NCI-H2081 (cell line): ENCODE measurements around the gene ELOVL6.

ENCODE experiments used
- DNase-seq, 2 experiments: peaks; one replicate each; lab custom pipeline; 2025; lab: John Stamatoyannopoulos, UW

The ELOVL6 gene

DNA sequence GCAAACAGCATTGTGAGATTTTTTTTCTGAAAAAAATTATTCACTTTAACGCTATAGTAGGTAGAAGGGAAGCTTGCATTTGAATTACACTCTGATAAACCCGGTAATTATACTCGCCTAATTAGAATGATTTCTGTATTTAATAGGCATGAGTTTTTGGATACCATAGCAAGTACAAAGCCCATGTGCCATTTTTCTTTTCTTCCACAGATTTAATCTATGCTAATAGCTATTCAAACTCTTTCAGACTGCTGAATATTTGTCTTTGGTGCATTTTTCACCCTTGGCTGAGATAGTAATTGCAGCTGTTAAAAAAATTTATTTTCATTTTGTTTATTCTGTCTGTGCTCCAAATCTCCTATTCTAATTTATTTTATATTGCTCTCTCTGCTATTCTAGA lies 172.7 kb downstream of the ELOVL6 start:
- DNase-seq = peak in 1 of 2 experiments; percentile 16

DNA sequence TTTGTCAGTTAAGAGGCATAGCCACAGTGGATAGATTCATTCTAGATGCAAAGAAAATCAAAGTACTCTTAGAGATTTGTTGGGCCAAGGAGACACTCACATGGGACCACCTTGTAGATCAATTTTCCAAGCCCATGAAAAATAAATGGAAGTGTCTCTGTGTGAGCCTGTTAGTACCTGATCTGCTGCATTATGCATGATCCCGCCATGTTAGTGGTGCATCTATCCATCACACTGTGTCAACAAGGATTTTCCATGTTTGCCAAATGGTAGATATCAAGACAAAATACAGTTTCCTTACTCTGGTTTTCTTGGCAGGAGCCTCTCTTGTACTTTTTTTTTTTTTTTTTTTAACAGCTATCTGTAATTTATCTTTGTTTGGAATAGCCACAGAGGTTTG lies 173.4 kb downstream of the ELOVL6 start:
- peak in 1 of 2 experiments; percentile 2 for DNase-seq

DNA sequence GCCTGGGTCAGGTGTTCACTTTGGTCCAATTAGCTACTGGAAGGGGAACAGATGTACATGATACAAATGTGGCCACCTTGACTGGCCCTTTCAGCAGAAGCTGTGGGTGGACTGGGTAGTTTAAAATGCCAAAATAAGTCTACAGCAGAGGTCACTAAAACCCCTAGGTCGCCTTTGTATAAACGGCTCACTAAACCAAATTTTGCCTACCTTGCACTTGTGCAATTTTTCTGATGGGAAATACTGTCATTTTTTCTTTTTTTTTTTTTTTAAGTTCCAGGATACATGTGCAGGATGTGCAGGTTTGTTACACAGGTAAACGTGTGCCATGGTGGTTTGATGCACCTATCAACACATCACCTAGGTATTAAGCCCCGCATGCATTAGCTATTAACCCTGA lies 176.0 kb downstream of the ELOVL6 start:
- no peak for DNase-seq

DNA sequence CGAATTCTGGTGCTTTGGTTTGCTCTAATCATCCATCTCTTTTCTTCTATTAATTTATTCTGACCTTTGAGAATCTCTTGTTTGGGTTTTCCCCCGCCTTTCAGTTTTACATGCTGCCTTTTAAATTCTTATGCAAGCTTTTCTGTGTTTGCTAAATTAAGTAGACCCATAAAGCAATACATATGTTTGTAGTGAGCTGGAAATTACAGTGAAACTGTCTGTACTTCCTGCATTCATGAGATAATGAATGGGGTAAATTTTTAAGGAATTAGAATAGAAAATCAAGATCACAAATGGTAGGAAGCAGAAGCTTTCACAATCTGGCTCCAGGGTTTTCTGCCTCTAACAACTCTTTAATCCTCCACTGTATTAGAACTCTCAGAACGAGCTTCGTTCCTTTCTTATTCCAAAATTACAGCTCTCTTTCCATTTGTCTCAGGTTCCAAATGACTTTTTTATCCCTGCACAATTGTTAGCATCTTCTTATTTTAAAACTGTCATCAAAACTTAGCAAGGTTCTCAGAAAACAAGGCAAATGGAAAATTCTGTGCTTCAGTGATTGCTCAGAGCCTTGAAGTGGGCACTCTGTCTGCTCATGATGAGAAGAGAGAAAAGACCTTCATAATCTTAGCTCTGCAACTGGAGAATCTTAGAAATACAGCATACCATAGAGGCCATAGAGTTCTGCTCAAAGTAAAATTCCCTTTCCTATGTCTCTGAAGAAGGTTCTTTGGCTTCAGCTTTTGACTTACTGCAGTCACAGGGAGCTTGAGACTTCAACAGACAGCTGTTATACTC lies 177.6 kb downstream of the ELOVL6 start:
- DNase-seq = no peak

DNA sequence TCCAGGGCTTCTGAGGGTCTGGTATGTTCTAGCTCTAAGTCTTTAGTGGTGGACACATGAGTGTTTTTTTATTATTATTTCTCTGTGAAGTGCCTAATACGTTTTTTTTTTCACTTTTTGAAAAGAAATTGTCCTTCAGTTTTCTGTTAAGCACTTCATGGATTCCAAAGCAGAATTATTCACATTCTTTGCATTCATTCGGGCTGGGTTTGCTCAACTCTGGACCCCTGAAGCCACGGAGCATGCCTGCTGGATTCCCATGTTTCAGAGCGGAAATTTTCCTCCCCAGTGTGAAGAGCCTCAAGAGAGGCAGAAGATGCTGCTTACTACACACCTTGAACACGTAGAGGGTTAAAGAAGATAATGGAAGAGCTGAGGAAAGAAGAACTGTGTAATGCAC lies 178.3 kb downstream of the ELOVL6 start:
- DNase-seq = no peak

GRCh38 chr4:110019153-110019552 lies 179.3 kb downstream of the ELOVL6 start:
- DNase-seq = no peak

GRCh38 chr4:110014233-110014632 lies 184.2 kb downstream of the ELOVL6 start:
- no peak for DNase-seq

GRCh38 chr4:110012917-110013316 lies 185.5 kb downstream of the ELOVL6 start:
- DNase-seq = no peak

GRCh38 chr4:110010797-110011196 lies 187.6 kb downstream of the ELOVL6 start:
- no peak for DNase-seq

GRCh38 chr4:110009550-110009949 lies 188.9 kb downstream of the ELOVL6 start:
- peak in 1 of 2 experiments; percentile 8 for DNase-seq

GRCh38 chr4:110008540-110008939 lies 189.9 kb downstream of the ELOVL6 start:
- DNase-seq = no peak

DNA sequence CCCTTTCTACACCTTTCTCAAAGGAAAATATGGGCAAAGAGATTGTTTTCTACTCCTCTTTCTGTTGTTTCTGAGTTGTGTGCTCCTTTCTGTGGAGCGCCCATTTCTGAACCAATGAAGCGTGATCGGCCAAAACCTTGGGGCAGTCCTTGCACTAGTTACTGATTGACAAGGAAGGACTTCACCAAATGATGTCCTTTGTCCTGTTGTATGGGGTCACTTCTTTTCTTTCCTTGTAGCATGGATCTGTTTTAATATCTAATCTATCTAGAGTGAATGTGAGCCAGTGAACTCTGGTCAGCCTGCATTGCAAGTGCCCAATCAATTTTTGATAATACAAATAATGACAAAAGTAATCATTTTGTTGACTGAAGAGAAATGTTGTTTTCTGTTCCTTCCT lies 191.2 kb downstream of the ELOVL6 start:
- DNase-seq = no peak

DNA sequence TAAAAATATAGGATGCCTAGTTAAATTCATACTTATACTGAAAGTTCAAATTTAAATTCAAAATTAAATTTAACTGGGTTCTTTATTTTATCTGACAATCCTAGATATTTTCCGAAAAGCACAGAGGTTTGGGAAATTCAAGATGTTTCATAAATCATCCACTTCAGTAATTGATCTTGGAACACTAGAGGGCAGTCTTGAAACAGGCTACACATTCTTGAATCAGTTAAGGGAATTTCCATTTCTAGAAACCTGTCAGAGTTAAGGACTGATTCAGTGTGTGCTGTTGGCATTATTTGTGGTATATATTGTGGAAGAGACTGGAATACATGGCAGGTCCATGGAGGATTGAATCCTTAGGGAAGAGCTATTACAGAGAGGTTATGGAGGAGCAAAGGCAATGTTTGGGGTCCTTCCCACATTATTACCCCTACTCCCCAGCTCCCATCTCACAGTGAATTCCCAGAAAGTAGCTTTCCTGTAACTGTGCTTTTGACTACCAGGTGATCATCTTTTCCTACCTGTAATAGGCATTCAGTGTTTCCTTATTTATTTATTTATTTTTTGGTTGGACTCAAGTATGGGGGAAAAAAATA lies 192.9 kb downstream of the ELOVL6 start:
- peak in 1 of 2 experiments; percentile 43 for DNase-seq

DNA sequence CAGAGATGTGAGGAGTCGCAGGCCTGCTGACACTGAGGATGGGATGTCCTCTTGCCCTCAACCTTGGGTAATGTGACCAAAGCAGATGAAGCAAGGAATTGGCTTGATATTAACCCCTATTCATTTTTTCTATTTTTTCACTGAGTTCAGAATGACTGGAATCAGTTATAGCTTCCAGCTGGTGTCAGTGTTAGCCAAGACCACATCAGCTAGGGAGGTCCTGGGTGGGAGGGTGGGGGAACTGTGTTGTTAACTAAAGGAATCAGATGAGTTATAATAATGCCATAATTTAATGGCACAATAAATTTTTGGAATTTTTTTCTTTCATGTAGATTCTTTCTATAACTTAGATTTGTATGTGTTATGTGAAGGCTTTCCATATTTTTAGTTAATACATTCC lies 193.9 kb downstream of the ELOVL6 start:
- DNase-seq = no peak

- DNase-seq = no peak
Measured at GRCh38 chr4:110003401-110004187, 194.8 kb downstream of the ELOVL6 start.

DNA sequence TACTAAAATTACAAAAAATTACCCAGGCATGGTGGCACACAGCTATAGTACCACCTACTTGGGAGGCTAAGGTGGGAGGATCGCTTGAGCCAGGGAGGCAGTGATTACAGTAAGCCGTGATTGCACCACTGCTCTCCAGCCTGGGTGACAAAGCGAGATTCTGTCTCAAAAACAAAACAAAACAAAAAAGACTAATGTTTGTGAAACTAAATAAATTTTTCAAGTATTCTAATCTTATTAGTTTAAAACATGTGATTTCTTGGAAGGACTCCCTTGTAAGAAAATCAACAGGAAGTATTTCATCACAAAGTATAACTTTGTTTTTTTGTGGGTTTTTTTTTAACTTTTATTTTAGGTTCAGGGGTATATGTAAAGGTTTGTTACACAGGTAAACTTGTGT lies 196.1 kb downstream of the ELOVL6 start:
- DNase-seq = no peak

DNA sequence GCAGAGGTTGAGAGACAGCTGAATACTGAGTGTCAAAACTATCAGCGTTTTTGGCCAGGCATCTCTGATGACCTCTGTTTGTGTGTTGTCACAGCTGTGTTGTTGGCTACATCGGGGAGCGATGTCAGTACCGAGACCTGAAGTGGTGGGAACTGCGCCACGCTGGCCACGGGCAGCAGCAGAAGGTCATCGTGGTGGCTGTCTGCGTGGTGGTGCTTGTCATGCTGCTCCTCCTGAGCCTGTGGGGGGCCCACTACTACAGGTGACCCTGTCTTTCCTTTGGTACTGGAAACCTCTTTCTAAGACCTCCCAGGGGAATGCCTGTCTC lies 198.9 kb downstream of the ELOVL6 start:
- DNase-seq = no peak

GRCh38 chr4:109998867-109999584 lies 199.4 kb downstream of the ELOVL6 start:
- peak; percentile 30 to 55 for DNase-seq

DNA sequence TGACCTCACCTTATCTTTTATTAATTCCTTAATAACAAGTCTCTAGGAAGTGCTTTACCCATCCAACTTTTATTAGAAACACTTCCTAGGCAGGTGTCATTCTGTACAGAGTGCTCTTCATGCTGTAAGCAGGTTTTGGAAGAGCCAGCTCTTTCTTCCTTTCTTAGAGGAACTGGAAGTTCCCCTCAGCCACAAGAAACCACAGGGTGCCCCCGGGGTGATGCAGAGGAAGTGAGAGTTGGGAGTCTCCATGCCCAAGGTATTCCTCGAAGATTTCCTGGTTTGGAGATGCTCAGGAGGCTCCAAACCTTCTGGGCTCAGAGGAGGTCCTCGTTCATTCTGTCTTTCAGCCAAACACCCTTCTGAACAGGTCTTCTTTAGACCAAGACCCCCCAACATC lies 201.9 kb downstream of the ELOVL6 start:
- DNase-seq = no peak
